Measurements from ENCODE around the gene TIAL1. TPM values are rescaled to one million over a fixed set of nuclear protein-coding genes. Genes with fewer than 3 reads are reported as not detected.

Gene TIAL1
- total and polyA plus RNA-seq, 3 donors from 2014 or later: 71.0 to 104 (median 82.3) TPM

DNA sequence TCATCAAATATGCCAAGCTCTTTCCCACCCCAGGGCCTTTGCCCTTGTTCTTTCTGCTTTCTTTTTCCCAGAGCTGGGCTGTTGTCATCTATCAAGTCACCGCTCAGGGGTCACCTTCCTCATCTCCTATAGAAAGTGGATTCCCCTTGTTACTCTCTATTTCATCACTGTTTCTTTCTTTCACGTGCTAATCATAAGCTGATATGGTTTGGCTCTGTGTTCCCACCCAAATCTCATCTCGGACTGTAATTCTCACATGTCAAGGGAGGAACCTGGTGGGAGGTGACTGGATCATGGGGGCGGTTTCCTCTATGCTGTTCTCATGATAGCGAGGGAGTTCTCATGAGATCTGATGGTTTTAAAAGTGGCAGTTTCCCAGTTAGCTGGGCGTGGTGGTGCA, 17.0 kb upstream of the TIAL1 start:
- intact Hi-C loops (cut with DNase I; ENCODE audit: low total_unique reads): no loop called here
- Histone ChIP-seq H3K27ac (no peak overlapping the region), H3K36me3 (ENCODE audit: low read depth, missing control alignments) (no peaks in the 10 kb centered on the region), H3K27me3 (no peaks in the 10 kb centered on the region), H3K9me3 (no peaks in the 10 kb centered on the region), H3K4me3 (no peak overlapping the region), H3K4me1 (no peaks in the 10 kb centered on the region)
- 86 to 93% methylated on average over 6 of the region's 6 CpGs for WGBS, 2 donors
- TF ChIP-seq, protein P1, sequence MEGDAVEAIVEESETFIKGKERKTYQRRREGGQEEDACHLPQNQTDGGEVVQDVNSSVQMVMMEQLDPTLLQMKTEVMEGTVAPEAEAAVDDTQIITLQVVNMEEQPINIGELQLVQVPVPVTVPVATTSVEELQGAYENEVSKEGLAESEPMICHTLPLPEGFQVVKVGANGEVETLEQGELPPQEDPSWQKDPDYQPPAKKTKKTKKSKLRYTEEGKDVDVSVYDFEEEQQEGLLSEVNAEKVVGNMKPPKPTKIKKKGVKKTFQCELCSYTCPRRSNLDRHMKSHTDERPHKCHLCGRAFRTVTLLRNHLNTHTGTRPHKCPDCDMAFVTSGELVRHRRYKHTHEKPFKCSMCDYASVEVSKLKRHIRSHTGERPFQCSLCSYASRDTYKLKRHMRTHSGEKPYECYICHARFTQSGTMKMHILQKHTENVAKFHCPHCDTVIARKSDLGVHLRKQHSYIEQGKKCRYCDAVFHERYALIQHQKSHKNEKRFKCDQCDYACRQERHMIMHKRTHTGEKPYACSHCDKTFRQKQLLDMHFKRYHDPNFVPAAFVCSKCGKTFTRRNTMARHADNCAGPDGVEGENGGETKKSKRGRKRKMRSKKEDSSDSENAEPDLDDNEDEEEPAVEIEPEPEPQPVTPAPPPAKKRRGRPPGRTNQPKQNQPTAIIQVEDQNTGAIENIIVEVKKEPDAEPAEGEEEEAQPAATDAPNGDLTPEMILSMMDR (IDR thresholded peaks at IDR 0.05): no peak
- no peak for TF ChIP-seq POLR2A (IDR thresholded peaks at IDR 0.05)
- no peak for DNase-seq

DNA sequence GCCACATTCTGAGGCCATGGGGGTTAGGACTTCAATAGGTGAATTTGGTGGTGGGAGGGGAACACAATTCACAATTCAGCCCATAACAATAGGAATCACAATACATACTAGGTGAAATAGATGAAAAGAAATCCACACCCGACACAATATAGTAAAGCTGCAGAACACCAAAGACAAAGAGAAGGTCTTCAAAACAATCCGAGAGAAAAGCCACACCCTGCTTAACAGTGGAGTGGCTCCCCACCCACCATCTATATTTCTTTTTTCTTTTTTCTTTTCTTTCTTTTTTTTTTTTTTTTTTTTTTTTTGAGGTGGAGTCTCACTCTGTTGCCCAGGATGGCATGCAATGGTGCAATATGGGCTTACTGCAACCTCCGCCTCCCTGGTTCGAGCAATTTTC, 14.7 kb upstream of the TIAL1 start:
- H3K36me3 ChIP-seq (ENCODE audit: low read depth, missing control alignments): no peaks in the 10 kb centered on the region
- no peaks in the 10 kb centered on the region for H3K27me3 ChIP-seq
- H3K4me1 ChIP-seq: no peaks in the 10 kb centered on the region
- H3K9me3 ChIP-seq: no peaks in the 10 kb centered on the region
- WGBS, 2 donors: 80 to 82% methylated on average over 4 of the region's 4 CpGs
- TF ChIP-seq, protein P1 (IDR thresholded peaks at IDR 0.05): no peak
- TF ChIP-seq POLR2A (IDR thresholded peaks at IDR 0.05): no peak
- H3K4me3 ChIP-seq: no peak overlapping the region
- no peak overlapping the region for H3K27ac ChIP-seq
- no peak for DNase-seq
- intact Hi-C loops (cut with DNase I; ENCODE audit: low total_unique reads): no loop called here

DNA sequence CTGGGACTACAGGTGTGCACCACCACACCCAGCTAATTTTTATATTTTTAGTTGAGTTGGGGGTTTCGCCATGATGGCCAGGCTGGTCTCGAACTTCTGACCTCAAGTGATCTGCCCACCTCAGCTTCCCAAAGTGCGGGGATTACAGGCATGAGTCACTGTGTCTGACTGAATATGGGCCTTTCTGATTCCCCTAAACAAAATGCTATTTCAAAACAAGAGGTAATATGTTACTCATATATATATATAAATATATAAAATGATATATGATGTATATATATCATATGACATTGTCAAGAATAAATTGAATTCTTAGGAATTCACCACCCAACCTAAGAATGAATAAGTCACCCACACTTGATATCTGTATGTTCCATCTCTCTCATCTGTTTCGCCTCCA, 12.8 kb upstream of the TIAL1 start:
- H3K9me3 ChIP-seq: no peaks in the 10 kb centered on the region
- 90 to 99% methylated on average over 4 of the region's 4 CpGs for WGBS, 2 donors
- no peaks in the 10 kb centered on the region for H3K36me3 ChIP-seq (ENCODE audit: low read depth, missing control alignments)
- DNase-seq: no peak
- H3K4me3 ChIP-seq: no peak overlapping the region
- no peaks in the 10 kb centered on the region for H3K4me1 ChIP-seq
- H3K27me3 ChIP-seq: no peaks in the 10 kb centered on the region
- no peak overlapping the region for H3K27ac ChIP-seq
- intact Hi-C loops (cut with DNase I; ENCODE audit: low total_unique reads): no loop called here
- TF ChIP-seq POLR2A (IDR thresholded peaks at IDR 0.05): no peak
- TF ChIP-seq, protein P1 (IDR thresholded peaks at IDR 0.05): no peak

DNA sequence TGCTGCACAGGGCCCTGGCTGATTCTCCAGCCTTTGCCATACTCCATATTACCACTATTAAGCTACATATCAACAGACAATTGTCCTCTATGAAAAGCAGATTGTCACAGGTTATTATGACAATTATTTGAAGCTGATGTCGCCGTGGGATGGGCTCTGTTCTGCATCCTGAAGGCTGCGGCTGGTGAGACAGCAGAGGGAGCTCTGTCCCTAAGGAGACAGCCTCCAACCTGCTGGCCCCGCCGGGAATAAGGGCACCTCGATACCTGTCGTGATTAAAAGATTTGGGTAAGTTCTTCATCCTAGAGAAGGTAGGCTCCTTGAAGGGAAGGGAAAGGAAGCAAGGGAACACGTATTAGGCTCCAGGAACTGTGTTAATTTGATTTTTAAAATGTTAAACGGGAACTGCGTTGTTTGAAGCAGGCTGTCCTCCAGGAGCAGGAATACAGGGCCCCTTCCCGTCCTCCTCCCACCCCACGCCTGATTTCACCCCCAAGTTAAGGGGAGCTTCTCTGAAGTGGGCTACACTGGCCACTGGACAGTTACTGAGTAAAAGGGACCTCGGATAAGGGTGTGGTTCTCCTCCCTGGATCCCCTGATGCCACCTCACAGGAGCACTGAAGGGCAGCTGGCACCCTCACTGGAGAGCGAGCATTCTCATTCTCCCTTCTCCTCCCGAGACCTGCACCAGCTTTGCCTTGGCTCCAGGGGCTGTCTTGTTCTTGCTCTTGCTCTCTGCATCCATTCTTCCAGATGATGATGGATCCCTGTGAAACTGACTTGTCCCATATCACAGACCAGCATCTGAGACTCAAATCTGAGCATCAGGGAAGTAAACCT, 11.8 kb upstream of the TIAL1 start:
- Histone ChIP-seq H3K27ac (no peak overlapping the region), H3K4me1 (no peaks in the 10 kb centered on the region), H3K36me3 (ENCODE audit: low read depth, missing control alignments) (no peaks in the 10 kb centered on the region), H3K9me3 (no peaks in the 10 kb centered on the region), H3K4me3 (no peak overlapping the region), H3K27me3 (no peaks in the 10 kb centered on the region)
- peak; percentile 69 for DNase-seq
- TF ChIP-seq POLR2A (IDR thresholded peaks at IDR 0.05): no peak
- TF ChIP-seq, protein P1 (IDR thresholded peaks at IDR 0.05): peak; percentile 14 to 53 (median 27)
- 37 to 59% methylated on average over 11 to 15 of the region's 15 CpGs for WGBS, 2 donors
- intact Hi-C loops (cut with DNase I; ENCODE audit: low total_unique reads): no loop called here

DNA sequence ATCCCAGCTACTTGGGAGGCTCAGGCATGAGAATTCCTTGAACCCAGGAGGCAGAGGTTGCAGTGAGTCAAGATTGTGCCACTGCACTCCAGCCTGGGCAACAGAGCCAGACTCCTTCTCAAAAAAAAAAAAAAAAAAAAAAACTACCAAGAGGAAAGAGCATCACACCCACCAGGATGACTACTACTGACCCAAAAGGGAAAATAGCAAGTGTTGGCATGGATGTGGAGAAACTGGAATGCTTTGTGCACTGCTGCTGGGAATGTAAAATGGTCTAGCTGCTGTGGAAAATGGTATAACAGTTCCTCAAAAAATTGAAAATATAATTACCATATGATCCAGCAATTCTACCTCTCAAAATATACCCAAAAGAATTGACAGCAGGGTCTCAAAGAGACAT, 7.7 kb upstream of the TIAL1 start:
- intact Hi-C loops (cut with DNase I; ENCODE audit: low total_unique reads): no loop called here
- Histone ChIP-seq H3K27me3 (no peaks in the 10 kb centered on the region), H3K27ac (no peak overlapping the region), H3K9me3 (no peaks in the 10 kb centered on the region), H3K36me3 (ENCODE audit: low read depth, missing control alignments) (no peaks in the 10 kb centered on the region), H3K4me3 (no peak overlapping the region), H3K4me1 (no peaks in the 10 kb centered on the region)
- no peak for DNase-seq
- no peak for TF ChIP-seq POLR2A (IDR thresholded peaks at IDR 0.05)

Data from testis (tissue), 3 donors.